ENCODE measurements around the gene SLC6A6. TPM values are rescaled to one million over a fixed set of nuclear protein-coding genes. Genes with fewer than 3 reads are reported as not detected.
A peak's percentile ranks its signal among the peaks of the same experiment; 100 is the strongest.

SLC6A6 gene
- total RNA-seq, 2 experiments from 2014 or later, result 43.4 to 48.8 TPM

- TF ChIP-seq CTCF (IDR thresholded peaks at IDR 0.05), result no peak
- no peak overlapping the region for H3K27ac Mint-ChIP-seq
- intact Hi-C loops (cut with micrococcal nuclease), result loop anchor here (5.0 kb wide), 1 partner anchor 39 kb away; no protein-coding TSS in a partner anchor
- POLR2A ChIA-PET, result interaction anchor here (1.1 kb wide), 1 partner anchor 21 kb away, joined by 3 read pairs; no protein-coding TSS in a partner anchor
- CTCF ChIA-PET, result interaction anchor here (0.9 to 2.3 kb wide), 11 partner anchors 11 to 413 kb away, joined by 3 to 13 read pairs (median 4); no protein-coding TSS in a partner anchor
- H3K4me3 Mint-ChIP-seq, result no peak overlapping the region
- H3K36me3 Mint-ChIP-seq (ENCODE audit: low read depth), result no peaks in the 10 kb centered on the region
- DNase-seq, result no peak
- no peaks in the 10 kb centered on the region for H3K27me3 Mint-ChIP-seq
- peaks cover under 1% of the 10 kb centered on the region for H3K9me3 Mint-ChIP-seq
- no peak for ATAC-seq
- no peaks in the 10 kb centered on the region for H3K4me1 Mint-ChIP-seq (ENCODE audit: low read depth)
These were observed 106.1 kb downstream of the SLC6A6 start for GRCh38 chr3:14508505-14508819.

GRCh38 chr3:14508966-14509795, 106.8 kb downstream of the SLC6A6 start:
- H3K36me3 Mint-ChIP-seq (ENCODE audit: low read depth), result no peaks in the 10 kb centered on the region

GRCh38 chr3:14509796-14510100, 107.3 kb downstream of the SLC6A6 start:
- ATAC-seq (no peak), DNase-seq (no peak)
- Mint-ChIP-seq H3K36me3 (ENCODE audit: low read depth) (no peaks in the 10 kb centered on the region), H3K27ac (no peak overlapping the region), H3K4me1 (ENCODE audit: low read depth) (no peaks in the 10 kb centered on the region), H3K9me3 (no peaks in the 10 kb centered on the region), H3K27me3 (no peaks in the 10 kb centered on the region), H3K4me3 (no peak overlapping the region)
- CTCF ChIA-PET, result interaction anchor here (0.7 to 2.3 kb wide), 9 partner anchors 9 to 412 kb away, joined by 3 to 13 read pairs (median 3); no protein-coding TSS in a partner anchor
- TF ChIP-seq CTCF (IDR thresholded peaks at IDR 0.05), result no peak
- intact Hi-C loops (cut with micrococcal nuclease), result loop anchor here (5.0 kb wide), 1 partner anchor 38 kb away; no protein-coding TSS in a partner anchor
- POLR2A ChIA-PET, result no interaction called here

More at GRCh38 chr3:14508966-14509795, 106.8 kb downstream of the SLC6A6 start:
- ATAC-seq (peak; percentile 94), DNase-seq (peak; percentile 85)
- no peak overlapping the region for H3K27ac Mint-ChIP-seq
- intact Hi-C loops (cut with micrococcal nuclease), result loop anchor here (5.0 kb wide), 1 partner anchor 38 kb away; no protein-coding TSS in a partner anchor
- TF ChIP-seq CTCF (IDR thresholded peaks at IDR 0.05), result peak; percentile 99
- no peaks in the 10 kb centered on the region for H3K27me3 Mint-ChIP-seq
- no peaks in the 10 kb centered on the region for H3K4me1 Mint-ChIP-seq (ENCODE audit: low read depth)
- POLR2A ChIA-PET, result interaction anchor here (1.1 kb wide), 1 partner anchor 22 kb away, joined by 3 read pairs; no protein-coding TSS in a partner anchor
- H3K4me3 Mint-ChIP-seq, result no peak overlapping the region
- H3K9me3 Mint-ChIP-seq, result no peaks in the 10 kb centered on the region
- CTCF ChIA-PET, result interaction anchor here (0.7 to 2.3 kb wide), 15 partner anchors 9 to 412 kb away, joined by 3 to 13 read pairs (median 3); no protein-coding TSS in a partner anchor

GRCh38 chr3:14510838-14511622, 108.6 kb downstream of the SLC6A6 start:
- Mint-ChIP-seq H3K27me3 (no peaks in the 10 kb centered on the region), H3K27ac (no peak overlapping the region), H3K9me3 (no peaks in the 10 kb centered on the region), H3K4me3 (no peak overlapping the region), H3K4me1 (ENCODE audit: low read depth) (no peaks in the 10 kb centered on the region), H3K36me3 (ENCODE audit: low read depth) (no peaks in the 10 kb centered on the region)
- ATAC-seq, result no peak
- no peak for TF ChIP-seq CTCF (IDR thresholded peaks at IDR 0.05)
- ChIA-PET POLR2A (no interaction called here), CTCF (interaction anchor here (0.8 to 1.4 kb wide), 2 partner anchors 22 to 307 kb away, joined by 3 read pairs; no protein-coding TSS in a partner anchor)
- DNase-seq, result no peak
- intact Hi-C loops (cut with micrococcal nuclease), result no loop called here
